OCI-M2 (cell line): Measurements from ENCODE around the gene TRIM33.
A peak's percentile ranks its signal among the peaks of the same experiment; 100 is the strongest.
"Not testable (repeated sequence)": the region's sequence is repeated elsewhere in the genome, so short reads cannot be mapped to it uniquely, and the experiment has no call there.

Source experiments
- DNase-seq: peaks from one replicate; lab custom pipeline; 2025; ENCODE audit not compliant: unreplicated experiment; lab: John Stamatoyannopoulos, UW

Gene TRIM33

DNA sequence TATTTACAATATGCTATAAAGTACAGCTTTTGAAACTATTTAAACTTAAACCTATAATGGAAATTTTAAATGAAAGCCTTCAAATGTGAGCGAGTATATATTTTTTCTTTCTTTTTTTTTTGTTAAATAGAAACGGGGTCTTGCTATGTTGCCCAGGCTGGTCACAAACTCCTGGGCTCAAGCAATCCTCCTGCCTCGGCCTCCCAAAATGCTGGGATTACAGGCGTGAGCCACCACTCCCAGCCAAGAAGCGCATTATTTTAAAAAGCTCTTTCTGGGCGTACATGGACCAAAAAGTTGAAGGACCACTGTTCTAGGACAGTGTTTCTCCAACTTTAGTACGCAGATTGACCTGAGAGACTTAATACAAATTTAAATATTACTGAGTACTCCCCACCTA lies 87.5 kb downstream of the TRIM33 start:
- DNase-seq: no peak

DNA sequence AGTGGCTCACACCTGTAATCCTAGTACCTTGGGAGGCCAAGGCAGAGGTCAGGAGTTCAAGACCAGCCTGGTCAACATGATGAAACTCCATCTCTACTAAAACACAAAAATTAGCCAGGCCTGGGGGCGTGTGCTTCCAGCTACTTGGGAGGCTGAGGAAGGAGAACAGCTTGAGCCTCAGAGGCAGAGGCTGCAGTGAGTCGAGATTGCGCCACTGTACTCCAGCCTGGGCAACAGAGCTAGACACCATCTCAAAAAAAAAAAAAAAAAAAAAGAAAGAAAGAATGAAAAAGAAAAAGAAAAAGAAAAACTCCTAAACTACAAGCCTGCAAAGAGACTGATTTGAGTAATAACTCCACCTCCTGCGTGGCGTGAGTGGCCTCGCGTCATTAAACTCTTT lies 92.1 kb downstream of the TRIM33 start:
- DNase-seq: not testable (repeated sequence)

GRCh38 chr1:114397601-114398000 lies 113.4 kb downstream of the TRIM33 start:
- DNase-seq: no peak

DNA sequence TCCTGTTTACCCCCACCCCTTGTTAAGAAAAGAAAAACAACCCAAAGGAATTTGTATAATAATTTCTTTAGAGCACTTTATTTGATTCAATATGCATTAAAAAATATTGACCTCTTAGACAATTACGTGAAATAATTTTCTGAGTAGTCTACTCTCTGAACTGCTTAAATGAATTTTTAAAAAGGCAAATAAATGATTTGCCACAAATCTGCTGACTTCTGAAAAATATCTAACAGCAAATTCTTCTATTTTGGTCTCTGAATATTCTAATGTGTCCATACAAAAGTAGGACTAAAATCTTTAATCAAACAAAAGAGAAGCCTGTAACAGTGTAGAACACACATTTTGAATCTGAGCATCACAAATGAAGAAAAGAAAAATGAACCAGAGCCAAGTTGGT lies 115.1 kb downstream of the TRIM33 start:
- DNase-seq: no peak

DNA sequence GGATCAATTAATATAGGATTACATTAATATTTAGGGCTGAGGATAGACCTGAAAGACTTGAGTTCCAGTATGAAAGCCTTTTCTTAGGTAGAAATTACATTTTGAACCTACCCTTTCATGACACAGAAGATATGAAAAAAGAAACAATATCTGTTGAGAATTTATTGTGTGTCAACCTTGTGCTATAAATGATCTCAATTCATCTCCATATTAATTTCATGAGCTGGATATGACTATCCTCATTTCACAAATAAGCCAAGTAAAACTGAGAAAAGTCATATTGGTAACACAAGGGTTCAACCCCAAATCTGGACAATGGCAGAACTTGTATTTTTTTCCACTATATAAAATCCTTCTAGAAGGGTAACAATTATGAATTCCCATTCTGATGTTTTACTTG lies 120.0 kb downstream of the TRIM33 start:
- DNase-seq: no peak

DNA sequence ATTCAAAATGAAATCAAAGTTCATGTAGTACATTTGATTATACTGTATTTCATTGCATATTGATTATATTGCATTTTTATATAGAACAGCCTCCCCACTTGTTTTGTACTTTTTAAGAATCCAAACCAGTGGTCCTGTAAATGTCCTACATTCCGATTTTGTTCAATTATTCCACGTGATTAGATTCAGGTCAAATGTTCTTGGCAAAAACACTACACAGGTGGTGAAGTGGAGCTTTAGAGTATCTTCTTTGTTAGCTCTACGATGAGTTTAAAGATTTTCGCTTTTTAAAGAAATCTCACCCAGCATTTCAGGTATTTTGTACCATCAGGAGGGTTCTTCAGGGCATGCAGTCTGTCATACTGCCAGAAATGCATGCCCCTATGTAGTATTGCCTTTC lies 120.6 kb downstream of the TRIM33 start:
- no peak for DNase-seq

- DNase-seq: peak; percentile 33
These were observed 122.5 kb downstream of the TRIM33 start for GRCh38 chr1:114388432-114389003.

- not testable (repeated sequence) for DNase-seq
These were observed 123.4 kb downstream of the TRIM33 start for GRCh38 chr1:114387585-114387984.

- DNase-seq: no peak
These were observed 124.0 kb downstream of the TRIM33 start for GRCh38 chr1:114387010-114387360.

GRCh38 chr1:114386129-114387009 lies 124.6 kb downstream of the TRIM33 start:
- DNase-seq: no peak

- no peak for DNase-seq
These were observed 126.1 kb downstream of the TRIM33 start for GRCh38 chr1:114384922-114385321.

- peak; percentile 76 for DNase-seq
These were observed 131.0 kb downstream of the TRIM33 start for GRCh38 chr1:114379987-114380386.

GRCh38 chr1:114379358-114379757 lies 131.6 kb downstream of the TRIM33 start:
- no peak for DNase-seq

DNA sequence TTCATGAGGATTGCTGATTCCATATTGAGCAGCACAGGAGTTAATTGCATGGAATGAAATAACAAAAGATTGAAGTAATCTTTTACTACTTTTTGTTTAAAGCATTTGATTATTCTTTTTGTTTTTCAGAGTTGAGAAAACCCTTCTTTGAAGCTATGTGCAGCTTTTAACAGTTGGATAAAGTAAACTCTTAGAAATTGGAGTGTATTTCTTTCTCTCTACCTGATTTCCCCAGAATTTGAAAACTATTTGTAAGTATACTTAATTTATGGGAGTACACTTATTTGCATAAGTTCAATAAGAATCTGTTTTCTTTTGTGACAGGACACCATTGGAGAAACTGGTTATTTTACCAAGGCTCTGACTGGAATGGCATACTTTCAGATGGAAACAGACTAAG lies 133.6 kb downstream of the TRIM33 start:
- DNase-seq: no peak

- DNase-seq: no peak
These were observed 141.1 kb downstream of the TRIM33 start for GRCh38 chr1:114369930-114370329.

GRCh38 chr1:114369266-114369919 lies 141.6 kb downstream of the TRIM33 start:
- not testable (repeated sequence) for DNase-seq

DNA sequence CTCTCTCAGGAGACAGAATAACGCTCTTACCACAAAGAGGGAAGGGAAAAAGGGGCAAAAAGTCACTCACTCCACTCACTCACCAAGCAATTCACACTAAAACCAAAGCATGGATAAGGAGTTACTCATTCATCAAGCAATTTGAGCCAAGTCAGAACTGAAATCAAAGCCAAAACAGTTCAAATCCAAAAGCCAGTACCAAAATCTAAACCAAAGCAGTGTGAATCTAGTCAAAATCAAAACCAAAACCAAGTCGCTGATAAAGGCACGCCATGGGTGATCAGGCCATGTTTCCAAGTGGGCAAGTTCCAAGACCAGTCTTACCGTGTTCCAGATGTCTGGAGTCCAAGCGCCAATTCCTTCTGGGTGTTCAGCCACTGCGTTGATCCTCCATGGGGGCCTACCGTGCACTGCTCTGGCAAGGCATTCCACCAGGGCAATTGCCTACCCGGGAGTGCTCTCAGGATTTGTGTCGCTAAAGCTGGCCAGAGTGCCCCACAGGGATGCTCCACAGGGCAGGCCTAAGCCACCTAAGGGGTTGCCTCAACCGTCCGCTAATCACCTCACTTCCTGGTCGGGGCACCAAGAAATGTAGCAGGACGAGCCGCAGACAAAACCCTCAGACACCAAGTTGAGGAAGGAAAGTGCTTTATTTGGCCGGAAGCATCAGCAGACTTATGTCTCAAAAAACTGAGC lies 142.3 kb downstream of the TRIM33 start:
- DNase-seq: no peak

DNA sequence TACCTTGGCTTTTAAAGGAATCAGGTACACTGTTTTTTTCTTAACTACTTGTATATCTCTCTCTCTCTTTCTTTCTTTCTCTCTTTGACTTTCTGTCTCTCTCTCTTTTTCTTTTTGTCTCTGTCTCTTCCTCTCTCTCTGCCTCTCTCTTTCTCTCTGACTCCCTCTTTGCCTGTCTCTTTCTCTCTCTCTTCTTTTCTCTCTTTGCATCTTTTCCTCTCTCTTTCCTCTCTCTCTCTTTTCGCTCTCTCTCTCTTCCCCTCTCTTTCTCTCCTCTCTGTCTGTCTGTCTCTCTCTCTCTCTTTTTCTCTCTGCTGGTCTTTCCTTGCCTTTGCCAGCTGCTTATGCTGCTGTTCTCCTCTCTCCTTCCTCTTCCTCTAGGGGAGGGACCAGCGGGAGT lies 143.2 kb downstream of the TRIM33 start:
- no peak for DNase-seq

- DNase-seq: not testable (repeated sequence)
These were observed 147.8 kb downstream of the TRIM33 start for GRCh38 chr1:114363230-114363629.

GRCh38 chr1:114359791-114360190 lies 151.2 kb downstream of the TRIM33 start:
- no peak for DNase-seq

DNA sequence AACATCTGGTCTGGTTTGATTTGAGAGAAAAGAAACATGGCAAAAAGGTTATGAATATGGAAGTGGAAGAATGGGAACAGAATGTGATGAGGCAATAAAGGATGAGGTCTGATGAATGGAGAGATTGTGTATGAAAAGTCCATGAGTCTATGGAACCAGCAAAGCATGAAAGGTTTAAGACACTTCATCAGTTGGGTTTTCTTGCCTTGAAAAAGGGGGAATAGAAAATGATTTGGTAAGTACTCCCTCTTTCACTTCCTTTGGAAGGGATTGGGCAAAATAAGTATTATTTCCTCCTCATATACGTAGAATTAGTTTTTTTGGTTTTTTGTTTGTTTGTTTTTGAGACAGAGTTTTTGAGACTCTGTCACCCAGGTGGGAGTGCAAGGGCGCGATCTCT lies 155.8 kb downstream of the TRIM33 start:
- DNase-seq: no peak

DNA sequence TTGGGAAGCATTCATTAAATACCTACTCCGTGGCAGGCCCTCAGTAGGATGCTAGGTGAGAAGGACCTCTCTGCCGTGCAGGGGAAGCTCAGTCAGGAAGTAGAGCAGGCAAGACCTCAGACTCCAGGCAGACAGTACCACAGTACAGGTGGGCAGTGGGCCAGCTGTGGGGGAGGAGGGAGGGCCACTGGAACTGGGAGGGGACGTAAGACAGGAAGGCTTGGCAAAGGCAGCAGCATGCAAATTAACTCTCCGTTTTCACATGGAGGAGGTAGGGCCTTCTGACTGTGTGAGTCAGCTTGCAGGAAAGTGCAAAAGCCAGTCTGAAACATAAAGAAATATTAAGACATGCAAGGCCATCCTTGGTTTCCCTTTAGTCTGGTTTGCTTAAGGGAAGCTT lies 157.7 kb downstream of the TRIM33 start:
- DNase-seq: no peak
